ENCODE measurements around the gene MAB21L4.

The MAB21L4 gene

DNA sequence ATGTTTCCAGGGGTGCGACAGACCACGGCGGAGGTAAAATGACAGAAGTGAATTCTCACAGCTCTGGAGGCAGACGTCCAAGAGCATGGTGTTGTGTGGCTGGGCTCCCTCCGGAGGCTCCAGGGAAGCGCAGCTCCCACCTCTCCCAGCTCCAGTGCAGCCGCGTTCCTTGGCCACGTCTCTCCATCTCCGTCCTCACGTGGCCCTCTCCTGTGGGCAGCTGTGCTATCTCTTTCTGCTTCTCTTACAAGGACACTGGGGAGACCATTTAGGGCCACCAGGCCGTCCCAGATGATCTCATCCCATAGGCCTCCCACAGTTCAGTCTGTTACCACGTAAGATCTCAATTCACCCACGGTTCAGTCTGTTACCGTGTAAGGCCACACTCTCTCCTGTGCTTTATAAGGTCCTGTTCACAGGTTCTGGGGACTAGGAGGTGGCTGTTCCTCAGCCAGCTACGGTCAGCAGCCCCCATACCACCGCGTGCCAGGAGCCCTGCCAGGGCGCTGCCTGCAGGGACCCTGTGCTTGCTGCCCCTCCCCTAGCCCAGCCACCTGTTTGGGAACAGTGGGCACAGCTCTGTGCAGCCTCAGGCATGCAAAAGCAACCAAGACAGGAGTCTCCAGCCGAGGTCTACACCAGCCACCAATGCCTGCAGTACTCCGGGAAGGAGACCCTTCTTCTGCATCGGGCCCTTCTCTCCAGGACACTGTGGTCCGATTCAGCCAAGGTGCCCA is 2.9 kb upstream of the MAB21L4 start:
- no peak for DNase-seq (ENCODE audit: extremely low read depth, insufficient read length)

DNA sequence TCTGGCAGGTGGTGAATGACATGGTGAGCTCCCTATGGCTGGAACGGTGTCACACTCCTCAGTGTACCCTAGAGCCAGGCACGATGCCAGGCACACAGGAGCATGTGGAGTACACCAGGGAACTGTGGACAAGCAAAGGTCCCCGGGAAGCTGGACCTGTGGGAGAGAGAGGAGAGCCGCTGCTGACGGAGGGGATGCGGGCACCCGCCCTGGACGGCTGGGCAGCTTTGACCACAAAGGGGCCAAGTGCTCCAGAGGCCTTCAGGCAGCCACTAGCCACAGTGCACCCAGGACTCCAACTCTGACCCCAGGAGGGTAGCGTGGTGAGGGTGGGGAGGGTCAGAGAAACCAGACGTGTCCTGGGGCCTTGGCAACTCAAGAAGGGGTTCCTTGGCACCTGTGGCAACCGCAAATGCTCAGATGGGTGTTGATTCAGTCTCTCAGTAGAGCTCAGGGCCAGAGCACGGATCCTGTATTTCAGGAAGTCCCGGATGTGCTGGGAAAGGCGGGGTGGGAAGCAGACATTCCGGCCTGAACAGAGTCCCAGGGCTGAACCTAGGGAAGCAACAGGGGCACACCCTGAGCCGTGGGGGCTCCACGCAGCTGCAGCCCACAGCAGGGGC is 2.3 kb upstream of the MAB21L4 start:
- no peaks in the 10 kb centered on the region for H3K36me3 ChIP-seq (ENCODE audit: control insufficient read depth, insufficient read depth, low read length)
- no peaks in the 10 kb centered on the region; the same call in 1 of the 2 replicates for H3K27me3 ChIP-seq (replicated peaks; ENCODE audit: control insufficient read depth, insufficient read depth, low read length)
- TF ChIP-seq, protein P1, sequence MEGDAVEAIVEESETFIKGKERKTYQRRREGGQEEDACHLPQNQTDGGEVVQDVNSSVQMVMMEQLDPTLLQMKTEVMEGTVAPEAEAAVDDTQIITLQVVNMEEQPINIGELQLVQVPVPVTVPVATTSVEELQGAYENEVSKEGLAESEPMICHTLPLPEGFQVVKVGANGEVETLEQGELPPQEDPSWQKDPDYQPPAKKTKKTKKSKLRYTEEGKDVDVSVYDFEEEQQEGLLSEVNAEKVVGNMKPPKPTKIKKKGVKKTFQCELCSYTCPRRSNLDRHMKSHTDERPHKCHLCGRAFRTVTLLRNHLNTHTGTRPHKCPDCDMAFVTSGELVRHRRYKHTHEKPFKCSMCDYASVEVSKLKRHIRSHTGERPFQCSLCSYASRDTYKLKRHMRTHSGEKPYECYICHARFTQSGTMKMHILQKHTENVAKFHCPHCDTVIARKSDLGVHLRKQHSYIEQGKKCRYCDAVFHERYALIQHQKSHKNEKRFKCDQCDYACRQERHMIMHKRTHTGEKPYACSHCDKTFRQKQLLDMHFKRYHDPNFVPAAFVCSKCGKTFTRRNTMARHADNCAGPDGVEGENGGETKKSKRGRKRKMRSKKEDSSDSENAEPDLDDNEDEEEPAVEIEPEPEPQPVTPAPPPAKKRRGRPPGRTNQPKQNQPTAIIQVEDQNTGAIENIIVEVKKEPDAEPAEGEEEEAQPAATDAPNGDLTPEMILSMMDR (IDR thresholded peaks at IDR 0.05; ENCODE audit: insufficient read depth, low read length, poor library complexity, severe bottlenecking), result no peak
- no peak overlapping the region for H3K4me3 ChIP-seq (replicated peaks; ENCODE audit: low read depth, low read length)
- DNase-seq (ENCODE audit: extremely low read depth, insufficient read length), result no peak

More for the DNA sequence above, 2.9 kb upstream of the MAB21L4 start:
- no peaks in the 10 kb centered on the region for H3K36me3 ChIP-seq (ENCODE audit: control insufficient read depth, insufficient read depth, low read length)
- no peaks in the 10 kb centered on the region; the same call in 1 of the 2 replicates for H3K27me3 ChIP-seq (replicated peaks; ENCODE audit: control insufficient read depth, insufficient read depth, low read length)
- TF ChIP-seq, protein P1 (IDR thresholded peaks at IDR 0.05; ENCODE audit: insufficient read depth, low read length, poor library complexity, severe bottlenecking), result no peak
- H3K4me3 ChIP-seq (replicated peaks; ENCODE audit: low read depth, low read length), result no peak overlapping the region

DNA sequence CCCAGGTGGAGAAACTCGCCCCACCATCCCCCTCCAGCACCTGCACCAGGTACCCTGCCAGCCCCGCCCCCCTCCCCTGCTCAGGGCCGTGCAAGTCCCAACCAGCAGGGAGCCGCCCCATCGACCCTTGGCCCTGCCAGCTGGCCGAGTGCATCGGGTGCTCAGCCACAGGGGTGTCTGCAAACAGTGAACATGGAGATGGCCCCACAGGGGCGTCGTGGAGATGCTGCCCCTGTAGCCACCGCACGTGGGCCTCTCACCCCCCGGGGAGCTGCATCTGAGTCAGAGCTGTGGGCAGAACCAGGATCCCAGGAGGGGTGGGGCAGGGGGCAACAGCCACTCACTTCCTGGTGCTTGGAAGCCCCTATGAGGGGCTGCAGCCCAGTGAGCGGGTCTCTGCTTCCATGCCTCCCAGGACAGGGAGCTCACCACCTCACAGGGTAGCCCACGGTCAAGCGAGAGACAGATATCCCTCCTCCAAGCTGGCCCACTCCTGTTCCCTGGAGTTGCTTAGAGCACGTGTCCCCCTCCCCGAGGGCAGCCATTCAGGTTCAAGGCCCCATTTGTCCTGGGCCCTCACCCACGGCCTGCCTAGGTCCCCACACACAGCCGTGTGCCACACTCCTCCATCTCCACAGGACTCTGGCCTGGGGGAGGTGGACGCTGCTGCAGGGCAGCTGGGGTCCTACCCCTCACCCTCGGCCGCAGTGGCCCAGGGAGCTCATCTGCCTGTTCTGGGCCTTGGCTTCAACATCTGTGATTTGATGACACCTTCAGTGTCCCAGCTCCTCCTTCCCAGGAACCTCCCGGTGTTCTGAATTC is 1.1 kb upstream of the MAB21L4 start:
- TF ChIP-seq, protein P1 (IDR thresholded peaks at IDR 0.05; ENCODE audit: insufficient read depth, low read length, poor library complexity, severe bottlenecking), result no peak
- no peak overlapping the region for H3K4me3 ChIP-seq (replicated peaks; ENCODE audit: low read depth, low read length)
- no peaks in the 10 kb centered on the region for H3K36me3 ChIP-seq (ENCODE audit: control insufficient read depth, insufficient read depth, low read length)
- no peaks in the 10 kb centered on the region; the same call in 1 of the 2 replicates for H3K27me3 ChIP-seq (replicated peaks; ENCODE audit: control insufficient read depth, insufficient read depth, low read length)
- no peak for DNase-seq (ENCODE audit: extremely low read depth, insufficient read length)

DNA sequence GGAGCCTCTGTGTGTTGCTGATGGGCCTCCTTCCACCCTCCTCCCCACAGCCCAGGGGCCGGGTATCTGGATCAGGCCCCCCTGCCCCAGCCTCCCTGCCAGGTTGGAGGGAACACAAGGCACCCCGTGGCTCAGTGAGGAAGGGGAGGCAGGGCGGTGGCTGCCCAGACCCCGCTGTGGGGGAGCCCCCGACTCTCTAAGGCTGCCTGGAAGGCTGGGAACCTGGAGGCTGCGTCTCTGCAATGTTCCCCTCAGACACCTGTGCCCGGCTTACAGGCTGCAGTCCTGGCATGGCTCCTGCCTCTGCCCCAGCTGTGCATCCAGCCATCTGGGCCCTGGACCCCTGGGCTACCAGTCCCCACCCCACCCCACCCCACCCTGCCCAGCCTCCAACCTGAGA is 438 bp upstream of the MAB21L4 start:
- no peak for DNase-seq (ENCODE audit: extremely low read depth, insufficient read length)
- H3K4me3 ChIP-seq (replicated peaks; ENCODE audit: low read depth, low read length), result no peak overlapping the region
- no peaks in the 10 kb centered on the region; the same call in 1 of the 2 replicates for H3K27me3 ChIP-seq (replicated peaks; ENCODE audit: control insufficient read depth, insufficient read depth, low read length)
- no peaks in the 10 kb centered on the region for H3K36me3 ChIP-seq (ENCODE audit: control insufficient read depth, insufficient read depth, low read length)
- TF ChIP-seq, protein P1 (IDR thresholded peaks at IDR 0.05; ENCODE audit: insufficient read depth, low read length, poor library complexity, severe bottlenecking), result no peak

DNA sequence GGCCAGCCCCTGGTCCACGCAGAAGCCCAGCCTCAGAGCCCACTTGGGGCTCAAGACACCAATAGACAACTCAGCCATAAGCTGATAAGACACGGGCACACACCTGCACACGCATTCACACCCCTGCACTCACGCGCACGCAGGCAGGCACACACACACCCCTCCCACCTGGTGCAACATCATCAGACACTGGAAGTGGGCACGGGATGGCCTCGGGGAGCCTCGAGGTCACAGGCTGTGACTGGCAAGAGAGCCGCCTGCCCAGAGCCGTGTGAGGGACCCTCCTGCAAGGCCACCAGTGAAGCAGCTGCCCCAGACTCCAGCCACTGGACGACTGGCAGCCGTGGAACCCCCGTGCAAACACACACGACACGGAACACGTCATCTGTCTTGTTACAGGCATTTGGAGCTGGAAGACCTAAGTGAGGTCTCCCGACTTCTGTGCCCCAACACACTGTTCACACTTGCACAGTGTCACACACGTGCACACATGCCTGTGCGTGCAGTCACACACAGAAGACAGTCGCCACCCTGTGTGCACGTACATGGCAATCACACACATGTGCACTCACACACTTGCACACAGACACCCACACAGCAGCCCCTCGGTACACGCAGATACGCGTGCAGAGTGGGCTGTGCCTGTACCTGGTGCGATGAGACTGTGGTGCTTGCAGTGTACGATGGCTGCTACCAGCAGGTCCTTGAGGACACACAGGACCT is 959 bp downstream of the MAB21L4 start:
- Histone ChIP-seq H3K4me3 (replicated peaks; ENCODE audit: low read depth, low read length) (no peak overlapping the region), H3K36me3 (ENCODE audit: control insufficient read depth, insufficient read depth, low read length) (no peaks in the 10 kb centered on the region), H3K27me3 (replicated peaks; ENCODE audit: control insufficient read depth, insufficient read depth, low read length) (no peaks in the 10 kb centered on the region; the same call in 1 of the 2 replicates)
- no peak for DNase-seq (ENCODE audit: extremely low read depth, insufficient read length)
- TF ChIP-seq, protein P1 (IDR thresholded peaks at IDR 0.05; ENCODE audit: insufficient read depth, low read length, poor library complexity, severe bottlenecking), result no peak

Data from GM06990 (cell line).